SK-N-MC (cell line): ENCODE data around the gene ZNF236.

Source experiments
- EZH2 ChIP-seq: fragments of 200-600 bp; sonication (generic); IDR thresholded peaks from one replicate; pipeline ENCODE4 v1.6.1; 2017; ENCODE audit warnings: antibody characterized with exemption
- FOXP2 ChIP-seq: optimal IDR thresholded peaks from 2 replicates; pipeline ENCODE3; 2011; ENCODE audit warnings: mild to moderate bottlenecking, moderate library complexity; ENCODE audit not compliant: insufficient read depth; ENCODE audit errors: extremely low read length, control extremely low read depth
- POLR2AphosphoS5 ChIP-seq: IDR thresholded peaks from 2 replicates; pipeline ENCODE4 v1.6.1; 2012; ENCODE audit warnings: mild to moderate bottlenecking, low read depth, low read length, borderline replicate concordance

- TF ChIP-seq POLR2AphosphoS5, result no peak
- no peak for TF ChIP-seq EZH2
- TF ChIP-seq FOXP2, result no peak
Measured at GRCh38 chr18:76905821-76906220, 83.5 kb downstream of the ZNF236 start.
